ENCODE measurements around the gene TSPAN15.

GRCh38 chr10:69491611-69492010 is 40.3 kb downstream of the TSPAN15 start:
- no peak for TF ChIP-seq MXD4 (CRISPR knock-in tag; IDR thresholded peaks at IDR 0.05; ENCODE audit: borderline replicate concordance)
- TF ChIP-seq CTCF (IDR thresholded peaks at IDR 0.05): no peak
- no peak for TF ChIP-seq IRF1 (CRISPR knock-in tag; IDR thresholded peaks at IDR 0.05)
- no peak for TF ChIP-seq PRDM15 (CRISPR knock-in tag; IDR thresholded peaks at IDR 0.05)
- no peak for TF ChIP-seq FOXJ3 (CRISPR knock-in tag; IDR thresholded peaks at IDR 0.05; ENCODE audit: borderline replicate concordance)
- no peak for TF ChIP-seq ZNF121 (CRISPR knock-in tag; IDR thresholded peaks at IDR 0.05)
- no peak for TF ChIP-seq ATF3 (CRISPR knock-in tag; conservative IDR thresholded peaks at IDR 0.05)
- TF ChIP-seq ZNF317 (CRISPR knock-in tag; IDR thresholded peaks at IDR 0.05; ENCODE audit: borderline replicate concordance, low read depth): no peak
- no peak for TF ChIP-seq MAX (CRISPR knock-in tag; IDR thresholded peaks at IDR 0.05)
- TF ChIP-seq TP53 (CRISPR knock-in tag; IDR thresholded peaks at IDR 0.05): no peak
- TF ChIP-seq GRHL2 (CRISPR knock-in tag; IDR thresholded peaks at IDR 0.05; ENCODE audit: insufficient replicate concordance, severe bottlenecking): no peak
- no peak for TF ChIP-seq MLX (CRISPR knock-in tag; IDR thresholded peaks at IDR 0.05)
- TF ChIP-seq ELF4 (CRISPR knock-in tag; IDR thresholded peaks at IDR 0.05; ENCODE audit: low read depth): no peak
- no peak for TF ChIP-seq USF1 (CRISPR knock-in tag; IDR thresholded peaks at IDR 0.05)

Data from WTC11 (cell line).